HepG2 (cell line): ENCODE data around the gene SUDS3. TPM values are rescaled to one million over a fixed set of nuclear protein-coding genes. Genes with fewer than 3 reads are reported as not detected.

ENCODE experiments used
- AGO2 ChIP-seq: fragments of 200-400 bp; formaldehyde crosslinking; optimal IDR thresholded peaks from 2 replicates; pipeline ENCODE3; 2017; ENCODE audit warnings: mild to moderate bottlenecking, low read depth, low read length, moderate library complexity
- ASH2L ChIP-seq: fragments of 300-600, 200-600 bp; sonication (generic); IDR thresholded peaks from 2 replicates; pipeline ENCODE4 v1.7.0; 2017; ENCODE audit warnings: low read depth, mild to moderate bottlenecking, moderate library complexity, mixed read lengths, low read length; ENCODE audit not compliant: insufficient read length
- CCDC6 ChIP-seq: sonication (generic); formaldehyde crosslinking; IDR thresholded peaks from 2 replicates; pipeline ENCODE4 v1.8.1; 2022; ENCODE audit warnings: mild to moderate bottlenecking, missing genetic modification reagents, moderate library complexity
- CREM ChIP-seq, 2 experiments: sonication (generic) in 1 of 2; formaldehyde crosslinking in 1 of 2; IDR thresholded peaks; 2 replicates each; pipeline versions ENCODE4 v1.4.0 to v1.6.1; 2016 to 2020; ENCODE audit warnings: antibody characterized with exemption in 1 of 2, mild to moderate bottlenecking in 1 of 2, missing genetic modification reagents in 1 of 2
- GABPB1 ChIP-seq: IDR thresholded peaks from 2 replicates; pipeline ENCODE4 v1.6.1; 2016; ENCODE audit warnings: mild to moderate bottlenecking, missing genetic modification reagents, moderate library complexity, missing compliant biosample characterization
- HOXD1 ChIP-seq: sonication (generic); formaldehyde crosslinking; IDR thresholded peaks from 2 replicates; pipeline ENCODE4 v1.5.0; 2020; ENCODE audit warnings: missing genetic modification reagents
- IKZF4 ChIP-seq: sonication (generic); formaldehyde crosslinking; IDR thresholded peaks from 2 replicates; pipeline ENCODE4 v1.5.1; 2020; ENCODE audit warnings: borderline replicate concordance, mild to moderate bottlenecking, low read depth, missing genetic modification reagents; ENCODE audit errors: not compliant biosample characterization
- KAT7 ChIP-seq: IDR thresholded peaks from 2 replicates; pipeline ENCODE4 v1.6.1; 2018; ENCODE audit warnings: borderline replicate concordance, missing compliant biosample characterization
- NCOA2 ChIP-seq: sonication (generic); formaldehyde crosslinking; IDR thresholded peaks from 2 replicates; pipeline ENCODE4 v1.8.0; 2022; ENCODE audit warnings: inconsistent platforms
- THAP11 ChIP-seq: IDR thresholded peaks from 2 replicates; pipeline ENCODE4 v1.6.1; 2016; ENCODE audit warnings: missing biosample characterization, missing genetic modification reagents
- XRCC5 ChIP-seq: fragments of 200-400 bp; formaldehyde crosslinking; optimal IDR thresholded peaks from 2 replicates; pipeline ENCODE3; 2017; ENCODE audit warnings: mild to moderate bottlenecking, low read length
- ZBTB7B ChIP-seq: sonication (generic); formaldehyde crosslinking; IDR thresholded peaks from 2 replicates; pipeline ENCODE4 v1.4.0; 2020; ENCODE audit warnings: missing genetic modification reagents
- ZNF232 ChIP-seq: sonication (generic); formaldehyde crosslinking; IDR thresholded peaks from 2 replicates; pipeline ENCODE4 v1.4.0; 2020; ENCODE audit warnings: missing genetic modification reagents, borderline replicate concordance
- ZNF891 ChIP-seq: sonication (generic); formaldehyde crosslinking; IDR thresholded peaks from 2 replicates; pipeline ENCODE4 v1.5.0; 2020; ENCODE audit warnings: mild to moderate bottlenecking, missing genetic modification reagents
- ZZZ3 ChIP-seq: sonication (generic); formaldehyde crosslinking; IDR thresholded peaks from 2 replicates; pipeline ENCODE4 v1.4.0; 2020; ENCODE audit warnings: missing genetic modification reagents, mild to moderate bottlenecking, borderline replicate concordance
- polyA plus RNA-seq, 8 experiments: library from polyadenylated mRNA; depleted of rRNA in 3 of 8; stranded (reverse) in 7 of 8; unstranded in 1 of 8; fragments of >200 nt; fragmentation: Illumina TruSeq in 4 of 8; extraction: Trizol in 4 of 8; gene quantifications; 2 replicates each; pipeline versions ENCODE4 v1.2.1 to v1.2.3, GENCODE V29; 2011 to 2016; ENCODE audit warnings: low read depth in 4 of 8, missing spikeins in 1 of 8, mixed read lengths in 1 of 8; ENCODE audit not compliant: insufficient read depth in 1 of 8
- total RNA-seq, 5 experiments: library from RNA; depleted of rRNA; stranded (reverse); fragments of >200 nt; fragmentation: Illumina TruSeq; extraction: Trizol; gene quantifications; 2 replicates each; pipeline ENCODE4 v1.2.3, GENCODE V29; 2016; ENCODE audit warnings: low read depth in 1 of 5
- TF ChIP-seq, protein P1 (sequence below): sonication (generic); formaldehyde crosslinking; IDR thresholded peaks from 2 replicates; pipeline ENCODE4 v1.4.0; 2020; ENCODE audit warnings: low read depth, missing genetic modification reagents
- TF ChIP-seq, protein P2 (sequence below): sonication (generic); formaldehyde crosslinking; IDR thresholded peaks from 2 replicates; pipeline ENCODE4 v1.4.0; 2020; ENCODE audit warnings: mild to moderate bottlenecking, missing genetic modification reagents
- TF ChIP-seq, protein P3 (sequence below): IDR thresholded peaks from 2 replicates; pipeline ENCODE4 v1.6.1; 2016; ENCODE audit warnings: missing compliant biosample characterization, missing genetic modification reagents, borderline replicate concordance

Gene SUDS3
- total and polyA plus RNA-seq, 2 of the 13 experiments (the other 11 are each of a cell fraction or from before 2014, with no cell fraction given), result 20.2 to 33.1 TPM

DNA sequence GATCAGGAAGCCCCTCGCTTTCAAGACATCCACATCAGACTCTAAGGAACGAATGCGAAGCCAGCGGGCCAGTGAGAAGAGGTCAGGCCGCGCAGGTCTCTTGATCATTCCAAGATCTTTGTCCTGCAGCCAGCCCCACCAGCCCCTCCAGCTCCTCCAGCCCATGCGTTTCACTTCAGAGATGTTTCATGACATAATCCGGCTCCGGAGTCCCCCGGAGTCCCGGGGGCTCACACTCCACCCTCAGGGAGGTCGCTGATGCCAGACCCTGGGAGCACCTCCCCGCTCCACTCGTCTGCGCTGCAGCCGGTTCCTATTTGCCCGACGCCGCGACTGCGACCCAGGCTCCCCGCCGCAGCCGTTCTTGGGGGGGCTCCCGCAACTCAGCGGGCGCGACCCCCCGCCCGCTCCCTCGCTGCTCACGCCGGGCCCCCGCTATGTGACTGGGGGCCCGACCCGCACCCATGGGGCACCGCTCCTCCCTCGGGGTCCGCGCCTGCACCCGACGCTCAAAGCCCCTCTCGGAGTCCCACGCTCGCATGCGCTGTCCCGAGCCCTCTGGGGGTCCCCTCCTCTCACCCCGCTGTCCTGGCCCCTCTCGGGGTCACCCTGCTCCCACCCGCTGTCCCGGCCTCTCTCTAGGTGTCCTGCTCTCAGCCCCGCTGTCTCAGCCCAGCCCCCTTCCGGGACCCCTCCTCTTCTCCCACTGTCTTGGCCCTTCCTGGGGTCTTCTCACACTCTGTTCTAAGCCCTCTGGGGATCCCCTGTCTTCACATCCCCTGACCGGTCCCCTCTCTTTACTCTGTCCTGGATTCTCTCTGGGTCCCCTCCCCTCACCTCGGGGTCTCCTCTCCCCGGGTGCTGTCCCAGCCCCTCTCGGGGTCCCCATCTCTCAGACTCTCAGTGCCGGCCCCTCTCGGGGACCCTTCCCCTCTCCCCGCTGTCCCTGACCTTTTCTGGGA lies 4.8 kb upstream of the SUDS3 start (continued):
- TF ChIP-seq, protein P1, sequence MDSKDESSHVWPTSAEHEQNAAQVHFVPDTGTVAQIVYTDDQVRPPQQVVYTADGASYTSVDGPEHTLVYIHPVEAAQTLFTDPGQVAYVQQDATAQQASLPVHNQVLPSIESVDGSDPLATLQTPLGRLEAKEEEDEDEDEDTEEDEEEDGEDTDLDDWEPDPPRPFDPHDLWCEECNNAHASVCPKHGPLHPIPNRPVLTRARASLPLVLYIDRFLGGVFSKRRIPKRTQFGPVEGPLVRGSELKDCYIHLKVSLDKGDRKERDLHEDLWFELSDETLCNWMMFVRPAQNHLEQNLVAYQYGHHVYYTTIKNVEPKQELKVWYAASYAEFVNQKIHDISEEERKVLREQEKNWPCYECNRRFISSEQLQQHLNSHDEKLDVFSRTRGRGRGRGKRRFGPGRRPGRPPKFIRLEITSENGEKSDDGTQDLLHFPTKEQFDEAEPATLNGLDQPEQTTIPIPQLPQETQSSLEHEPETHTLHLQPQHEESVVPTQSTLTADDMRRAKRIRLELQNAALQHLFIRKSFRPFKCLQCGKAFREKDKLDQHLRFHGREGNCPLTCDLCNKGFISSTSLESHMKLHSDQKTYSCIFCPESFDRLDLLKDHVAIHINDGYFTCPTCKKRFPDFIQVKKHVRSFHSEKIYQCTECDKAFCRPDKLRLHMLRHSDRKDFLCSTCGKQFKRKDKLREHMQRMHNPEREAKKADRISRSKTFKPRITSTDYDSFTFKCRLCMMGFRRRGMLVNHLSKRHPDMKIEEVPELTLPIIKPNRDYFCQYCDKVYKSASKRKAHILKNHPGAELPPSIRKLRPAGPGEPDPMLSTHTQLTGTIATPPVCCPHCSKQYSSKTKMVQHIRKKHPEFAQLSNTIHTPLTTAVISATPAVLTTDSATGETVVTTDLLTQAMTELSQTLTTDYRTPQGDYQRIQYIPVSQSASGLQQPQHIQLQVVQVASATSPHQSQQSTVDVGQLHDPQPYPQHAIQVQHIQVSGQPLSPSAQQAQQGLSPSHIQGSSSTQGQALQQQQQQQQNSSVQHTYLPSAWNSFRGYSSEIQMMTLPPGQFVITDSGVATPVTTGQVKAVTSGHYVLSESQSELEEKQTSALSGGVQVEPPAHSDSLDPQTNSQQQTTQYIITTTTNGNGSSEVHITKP, result 0 out of 2 replicates have a peak, but pooled peaks have one; percentile 18
- 0 out of 2 replicates have a peak, but pooled peaks have one; percentile 37 for TF ChIP-seq ZNF232
- TF ChIP-seq ZZZ3, result no peak
- TF ChIP-seq, protein P2, sequence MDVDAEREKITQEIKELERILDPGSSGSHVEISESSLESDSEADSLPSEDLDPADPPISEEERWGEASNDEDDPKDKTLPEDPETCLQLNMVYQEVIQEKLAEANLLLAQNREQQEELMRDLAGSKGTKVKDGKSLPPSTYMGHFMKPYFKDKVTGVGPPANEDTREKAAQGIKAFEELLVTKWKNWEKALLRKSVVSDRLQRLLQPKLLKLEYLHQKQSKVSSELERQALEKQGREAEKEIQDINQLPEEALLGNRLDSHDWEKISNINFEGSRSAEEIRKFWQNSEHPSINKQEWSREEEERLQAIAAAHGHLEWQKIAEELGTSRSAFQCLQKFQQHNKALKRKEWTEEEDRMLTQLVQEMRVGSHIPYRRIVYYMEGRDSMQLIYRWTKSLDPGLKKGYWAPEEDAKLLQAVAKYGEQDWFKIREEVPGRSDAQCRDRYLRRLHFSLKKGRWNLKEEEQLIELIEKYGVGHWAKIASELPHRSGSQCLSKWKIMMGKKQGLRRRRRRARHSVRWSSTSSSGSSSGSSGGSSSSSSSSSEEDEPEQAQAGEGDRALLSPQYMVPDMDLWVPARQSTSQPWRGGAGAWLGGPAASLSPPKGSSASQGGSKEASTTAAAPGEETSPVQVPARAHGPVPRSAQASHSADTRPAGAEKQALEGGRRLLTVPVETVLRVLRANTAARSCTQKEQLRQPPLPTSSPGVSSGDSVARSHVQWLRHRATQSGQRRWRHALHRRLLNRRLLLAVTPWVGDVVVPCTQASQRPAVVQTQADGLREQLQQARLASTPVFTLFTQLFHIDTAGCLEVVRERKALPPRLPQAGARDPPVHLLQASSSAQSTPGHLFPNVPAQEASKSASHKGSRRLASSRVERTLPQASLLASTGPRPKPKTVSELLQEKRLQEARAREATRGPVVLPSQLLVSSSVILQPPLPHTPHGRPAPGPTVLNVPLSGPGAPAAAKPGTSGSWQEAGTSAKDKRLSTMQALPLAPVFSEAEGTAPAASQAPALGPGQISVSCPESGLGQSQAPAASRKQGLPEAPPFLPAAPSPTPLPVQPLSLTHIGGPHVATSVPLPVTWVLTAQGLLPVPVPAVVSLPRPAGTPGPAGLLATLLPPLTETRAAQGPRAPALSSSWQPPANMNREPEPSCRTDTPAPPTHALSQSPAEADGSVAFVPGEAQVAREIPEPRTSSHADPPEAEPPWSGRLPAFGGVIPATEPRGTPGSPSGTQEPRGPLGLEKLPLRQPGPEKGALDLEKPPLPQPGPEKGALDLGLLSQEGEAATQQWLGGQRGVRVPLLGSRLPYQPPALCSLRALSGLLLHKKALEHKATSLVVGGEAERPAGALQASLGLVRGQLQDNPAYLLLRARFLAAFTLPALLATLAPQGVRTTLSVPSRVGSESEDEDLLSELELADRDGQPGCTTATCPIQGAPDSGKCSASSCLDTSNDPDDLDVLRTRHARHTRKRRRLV, result 0 out of 2 replicates have a peak, but pooled peaks have one; percentile 37
- TF ChIP-seq, protein P3, sequence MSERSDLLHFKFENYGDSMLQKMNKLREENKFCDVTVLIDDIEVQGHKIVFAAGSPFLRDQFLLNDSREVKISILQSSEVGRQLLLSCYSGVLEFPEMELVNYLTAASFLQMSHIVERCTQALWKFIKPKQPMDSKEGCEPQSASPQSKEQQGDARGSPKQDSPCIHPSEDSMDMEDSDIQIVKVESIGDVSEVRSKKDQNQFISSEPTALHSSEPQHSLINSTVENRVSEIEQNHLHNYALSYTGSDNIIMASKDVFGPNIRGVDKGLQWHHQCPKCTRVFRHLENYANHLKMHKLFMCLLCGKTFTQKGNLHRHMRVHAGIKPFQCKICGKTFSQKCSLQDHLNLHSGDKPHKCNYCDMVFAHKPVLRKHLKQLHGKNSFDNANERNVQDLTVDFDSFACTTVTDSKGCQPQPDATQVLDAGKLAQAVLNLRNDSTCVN, result no peak
- TF ChIP-seq AGO2, result peak; percentile 63
- TF ChIP-seq ZBTB7B, result peak; percentile 78; the same call in 1 of the 2 replicates
- TF ChIP-seq ZNF891, result no peak
- no peak for TF ChIP-seq CREM (IDR thresholded peaks at IDR 0.05)
- TF ChIP-seq CREM (CRISPR knock-in tag; IDR thresholded peaks at IDR 0.05), result no peak
- TF ChIP-seq THAP11, result no peak
- TF ChIP-seq HOXD1 (CRISPR knock-in tag), result no peak
- peak; percentile 19 for TF ChIP-seq XRCC5
- no peak for TF ChIP-seq NCOA2
- peak; percentile 42; the same call in 1 of the 2 replicates for TF ChIP-seq GABPB1
- TF ChIP-seq CCDC6 (CRISPR knock-in tag), result no peak
- peak; percentile 55 for TF ChIP-seq ASH2L
- TF ChIP-seq KAT7 (CRISPR knock-in tag), result peak; percentile 35; the same call in 1 of the 2 replicates
- no peak for TF ChIP-seq IKZF4 (CRISPR knock-in tag)
